Ramos (cell line): Measurements from ENCODE around the gene MOB3B.
"Not testable (repeated sequence)": the region's sequence is repeated elsewhere in the genome, so short reads cannot be mapped to it uniquely, and the experiment has no call there.

Experiments
- in situ Hi-C: fragments of 300-500 bp; cut with MboI; formaldehyde crosslinking; loops from one replicate; pipeline ENCODE4 v1.14.3; 2022; ENCODE audit warnings: low sequenced_read_pairs; ENCODE audit not compliant: unreplicated experiment

Gene MOB3B

GRCh38 chr9:27520986-27521385 is 8.6 kb downstream of the MOB3B start:
- in situ Hi-C loops, result loop anchor here (10.0 kb wide), 1 partner anchor 186 kb away; no protein-coding TSS in a partner anchor

GRCh38 chr9:27519466-27520465 is 9.8 kb downstream of the MOB3B start:
- in situ Hi-C loops, result loop anchor here (10.0 kb wide), 1 partner anchor 185 kb away; no protein-coding TSS in a partner anchor

- in situ Hi-C loops, result no loop called here
Observed at GRCh38 chr9:27518809-27519208, 10.8 kb downstream of the MOB3B start.

- in situ Hi-C loops, result no loop called here
Observed at GRCh38 chr9:27518006-27518405, 11.6 kb downstream of the MOB3B start.

- in situ Hi-C loops, result no loop called here
Observed at GRCh38 chr9:27514551-27514950, 15.1 kb downstream of the MOB3B start.

GRCh38 chr9:27511771-27512170 is 17.8 kb downstream of the MOB3B start:
- in situ Hi-C loops, result no loop called here

- in situ Hi-C loops, result no loop called here
Observed at GRCh38 chr9:27510780-27511179, 18.8 kb downstream of the MOB3B start.

GRCh38 chr9:27506981-27507380 is 22.6 kb downstream of the MOB3B start:
- in situ Hi-C loops, result no loop called here

GRCh38 chr9:27505744-27506161 is 23.9 kb downstream of the MOB3B start:
- in situ Hi-C loops, result no loop called here

GRCh38 chr9:27504259-27504658 is 25.4 kb downstream of the MOB3B start:
- in situ Hi-C loops, result no loop called here

GRCh38 chr9:27503623-27504022 is 26.0 kb downstream of the MOB3B start:
- in situ Hi-C loops, result no loop called here

- in situ Hi-C loops, result not testable (repeated sequence)
Observed at GRCh38 chr9:27500902-27501301, 28.7 kb downstream of the MOB3B start.

- in situ Hi-C loops, result no loop called here
Observed at GRCh38 chr9:27499451-27499850, 30.2 kb downstream of the MOB3B start.

- in situ Hi-C loops, result no loop called here
Observed at GRCh38 chr9:27497883-27498417, 31.7 kb downstream of the MOB3B start.

GRCh38 chr9:27496135-27496504 is 33.5 kb downstream of the MOB3B start:
- in situ Hi-C loops, result no loop called here

- in situ Hi-C loops, result no loop called here
Observed at GRCh38 chr9:27495480-27496134, 34.0 kb downstream of the MOB3B start.

GRCh38 chr9:27491154-27491553 is 38.5 kb downstream of the MOB3B start:
- in situ Hi-C loops, result no loop called here

- in situ Hi-C loops, result no loop called here
Observed at GRCh38 chr9:27489087-27489876, 40.3 kb downstream of the MOB3B start.

GRCh38 chr9:27487927-27488326 is 41.7 kb downstream of the MOB3B start:
- in situ Hi-C loops, result no loop called here

GRCh38 chr9:27487128-27487640 is 42.4 kb downstream of the MOB3B start:
- in situ Hi-C loops, result no loop called here
